ENCODE data around the gene ADAM23. TPM values are rescaled to one million over a fixed set of nuclear protein-coding genes. Genes with fewer than 3 reads are reported as not detected.

ADAM23 gene
- total RNA-seq, 1 experiment from 2014 or later: 24.6 TPM

DNA sequence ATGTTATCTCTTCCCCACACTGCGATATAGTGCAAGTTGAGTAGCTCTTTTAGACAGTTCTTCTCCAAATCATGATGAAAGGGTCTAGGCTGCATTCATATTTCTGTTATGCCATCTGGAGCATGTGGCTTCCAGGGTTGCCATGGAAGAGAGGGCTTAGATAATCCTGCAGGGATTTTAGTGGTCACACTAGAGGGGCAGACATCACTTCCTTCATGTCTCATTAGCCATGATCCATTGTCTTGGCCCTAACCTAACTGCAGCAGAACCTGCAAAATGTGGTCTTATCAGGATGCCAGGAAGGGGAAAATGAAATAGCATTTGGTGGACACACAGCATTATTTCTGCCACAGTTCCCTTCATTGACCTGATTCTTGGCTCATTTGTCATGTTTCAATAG lies 83.1 kb downstream of the ADAM23 start (continued):
- TF ChIP-seq, protein P1, sequence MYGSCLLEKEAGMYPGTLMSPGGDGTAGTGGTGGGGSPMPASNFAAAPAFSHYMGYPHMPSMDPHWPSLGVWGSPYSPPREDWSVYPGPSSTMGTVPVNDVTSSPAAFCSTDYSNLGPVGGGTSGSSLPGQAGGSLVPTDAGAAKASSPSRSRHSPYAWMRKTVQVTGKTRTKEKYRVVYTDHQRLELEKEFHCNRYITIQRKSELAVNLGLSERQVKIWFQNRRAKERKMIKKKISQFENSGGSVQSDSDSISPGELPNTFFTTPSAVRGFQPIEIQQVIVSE (CRISPR knock-in tag; IDR thresholded peaks at IDR 0.05; ENCODE audit: borderline replicate concordance): no peak
- TF ChIP-seq NR3C1 (CRISPR knock-in tag; conservative IDR thresholded peaks at IDR 0.05; ENCODE audit: low read depth): no peak
- TF ChIP-seq, protein P2, sequence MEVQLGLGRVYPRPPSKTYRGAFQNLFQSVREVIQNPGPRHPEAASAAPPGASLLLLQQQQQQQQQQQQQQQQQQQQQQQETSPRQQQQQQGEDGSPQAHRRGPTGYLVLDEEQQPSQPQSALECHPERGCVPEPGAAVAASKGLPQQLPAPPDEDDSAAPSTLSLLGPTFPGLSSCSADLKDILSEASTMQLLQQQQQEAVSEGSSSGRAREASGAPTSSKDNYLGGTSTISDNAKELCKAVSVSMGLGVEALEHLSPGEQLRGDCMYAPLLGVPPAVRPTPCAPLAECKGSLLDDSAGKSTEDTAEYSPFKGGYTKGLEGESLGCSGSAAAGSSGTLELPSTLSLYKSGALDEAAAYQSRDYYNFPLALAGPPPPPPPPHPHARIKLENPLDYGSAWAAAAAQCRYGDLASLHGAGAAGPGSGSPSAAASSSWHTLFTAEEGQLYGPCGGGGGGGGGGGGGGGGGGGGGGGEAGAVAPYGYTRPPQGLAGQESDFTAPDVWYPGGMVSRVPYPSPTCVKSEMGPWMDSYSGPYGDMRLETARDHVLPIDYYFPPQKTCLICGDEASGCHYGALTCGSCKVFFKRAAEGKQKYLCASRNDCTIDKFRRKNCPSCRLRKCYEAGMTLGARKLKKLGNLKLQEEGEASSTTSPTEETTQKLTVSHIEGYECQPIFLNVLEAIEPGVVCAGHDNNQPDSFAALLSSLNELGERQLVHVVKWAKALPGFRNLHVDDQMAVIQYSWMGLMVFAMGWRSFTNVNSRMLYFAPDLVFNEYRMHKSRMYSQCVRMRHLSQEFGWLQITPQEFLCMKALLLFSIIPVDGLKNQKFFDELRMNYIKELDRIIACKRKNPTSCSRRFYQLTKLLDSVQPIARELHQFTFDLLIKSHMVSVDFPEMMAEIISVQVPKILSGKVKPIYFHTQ (CRISPR knock-in tag; IDR thresholded peaks at IDR 0.05): no peak

- TF ChIP-seq TCF7 (CRISPR knock-in tag; IDR thresholded peaks at IDR 0.05; ENCODE audit: low read depth) (no peak), OVOL2 (CRISPR knock-in tag; IDR thresholded peaks at IDR 0.05; ENCODE audit: borderline replicate concordance) (no peak), HMGA2 (CRISPR knock-in tag; IDR thresholded peaks at IDR 0.05) (no peak), ZNF263 (CRISPR knock-in tag; IDR thresholded peaks at IDR 0.05; ENCODE audit: low read depth) (no peak), NFYB (CRISPR knock-in tag; conservative IDR thresholded peaks at IDR 0.05; ENCODE audit: low read depth) (no peak), PRDM15 (CRISPR knock-in tag; IDR thresholded peaks at IDR 0.05) (no peak), ATF2 (CRISPR knock-in tag; IDR thresholded peaks at IDR 0.05; ENCODE audit: borderline replicate concordance, low read depth) (no peak), ZNF121 (CRISPR knock-in tag; IDR thresholded peaks at IDR 0.05) (no peak)
- Mint-ChIP-seq H3K4me1 (peaks cover 20% of the 10 kb centered on the region), H3K9me3 (no peaks in the 10 kb centered on the region), H3K27ac (no peak overlapping the region), H3K4me3 (no peak overlapping the region), H3K36me3 (no peaks in the 10 kb centered on the region), H3K27me3 (ENCODE audit: low read depth) (no peaks in the 10 kb centered on the region)
- ChIA-PET POLR2A (no interaction called here), CTCF (no interaction called here)
- DNase-seq (ENCODE audit: low spot score): no peak
- ATAC-seq: no peak
Measured at GRCh38 chr2:206527153-206527552, 83.8 kb downstream of the ADAM23 start.

DNA sequence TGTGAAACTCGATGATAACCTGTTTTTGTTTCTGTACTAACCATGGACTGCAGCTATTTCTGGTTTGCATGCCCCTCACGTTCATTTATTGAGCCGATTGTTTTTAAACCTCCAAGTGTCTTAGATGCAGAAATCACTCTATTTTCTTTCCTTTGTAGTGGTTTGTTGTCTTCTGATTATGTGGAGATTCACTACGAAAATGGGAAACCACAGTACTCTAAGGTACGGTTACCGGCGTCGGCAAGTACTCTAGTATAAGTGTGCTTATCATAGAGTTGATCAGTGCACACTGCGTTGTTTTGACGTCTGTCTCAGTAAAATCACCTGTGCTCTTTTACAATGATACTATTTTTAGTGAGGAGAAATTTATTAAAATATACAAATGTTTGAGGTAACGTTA lies 87.4 kb downstream of the ADAM23 start:
- ChIA-PET CTCF (no interaction called here), POLR2A (no interaction called here)
- ATAC-seq (no peak), DNase-seq (ENCODE audit: low spot score) (no peak)
- H3K36me3 Mint-ChIP-seq: no peaks in the 10 kb centered on the region
- no peak overlapping the region for H3K4me3 Mint-ChIP-seq
- H3K27ac Mint-ChIP-seq: no peak overlapping the region
- no peaks in the 10 kb centered on the region for H3K9me3 Mint-ChIP-seq
- H3K4me1 Mint-ChIP-seq: peaks cover 20% of the 10 kb centered on the region
- H3K27me3 Mint-ChIP-seq (ENCODE audit: low read depth): no peaks in the 10 kb centered on the region
- no peak for TF ChIP-seq TEAD1 (CRISPR knock-in tag; IDR thresholded peaks at IDR 0.05)
- TF ChIP-seq ZNF263 (CRISPR knock-in tag; IDR thresholded peaks at IDR 0.05; ENCODE audit: low read depth): no peak
- TF ChIP-seq NR2C2 (CRISPR knock-in tag; IDR thresholded peaks at IDR 0.05): no peak
- TF ChIP-seq, protein P3, sequence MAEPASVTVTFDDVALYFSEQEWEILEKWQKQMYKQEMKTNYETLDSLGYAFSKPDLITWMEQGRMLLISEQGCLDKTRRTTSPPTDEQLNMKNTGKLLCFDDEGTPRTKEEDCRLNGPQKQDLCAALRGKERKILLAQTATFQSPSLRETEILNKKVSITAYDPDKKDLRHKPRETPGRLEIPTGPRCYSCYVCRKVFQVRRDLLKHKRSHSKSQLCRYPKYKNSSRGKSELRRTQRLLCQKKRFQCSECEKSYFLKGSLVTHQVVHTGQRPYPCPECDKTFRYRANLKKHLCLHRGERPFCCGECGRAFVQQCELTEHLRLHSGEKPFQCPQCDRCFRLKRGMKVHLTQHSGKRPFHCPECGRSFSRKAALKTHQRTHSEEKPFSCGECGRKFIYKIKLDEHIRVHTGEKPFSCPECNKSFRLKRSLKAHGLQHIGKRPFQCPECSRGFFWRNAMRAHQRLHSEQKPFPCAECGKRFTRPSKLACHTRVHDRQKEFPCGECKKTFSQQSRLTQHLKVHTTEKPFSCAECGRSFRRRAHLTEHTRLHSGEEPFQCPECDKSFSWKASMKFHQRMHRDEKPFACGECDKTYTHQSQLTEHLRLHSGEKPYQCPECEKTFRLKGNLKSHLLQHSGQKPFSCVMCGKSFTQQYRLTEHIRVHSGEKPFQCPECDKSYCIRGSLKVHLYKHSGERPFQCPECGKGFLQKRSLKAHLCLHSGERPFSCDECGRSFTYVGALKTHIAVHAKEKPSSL (CRISPR knock-in tag; conservative IDR thresholded peaks at IDR 0.05): no peak
- no peak for TF ChIP-seq E2F4 (CRISPR knock-in tag; IDR thresholded peaks at IDR 0.05; ENCODE audit: borderline replicate concordance, low read depth)
- TF ChIP-seq ZBTB21 (CRISPR knock-in tag; IDR thresholded peaks at IDR 0.05; ENCODE audit: borderline replicate concordance): no peak
- TF ChIP-seq SMAD3 (CRISPR knock-in tag; IDR thresholded peaks at IDR 0.05; ENCODE audit: borderline replicate concordance): no peak
- no peak for TF ChIP-seq FOXK1 (CRISPR knock-in tag; IDR thresholded peaks at IDR 0.05)
- no peak for TF ChIP-seq ZNF219 (CRISPR knock-in tag; IDR thresholded peaks at IDR 0.05; ENCODE audit: borderline replicate concordance)
- no peak for TF ChIP-seq TP53 (CRISPR knock-in tag; IDR thresholded peaks at IDR 0.05)
- TF ChIP-seq RORB (CRISPR knock-in tag; IDR thresholded peaks at IDR 0.05): no peak
- TF ChIP-seq, protein P4, sequence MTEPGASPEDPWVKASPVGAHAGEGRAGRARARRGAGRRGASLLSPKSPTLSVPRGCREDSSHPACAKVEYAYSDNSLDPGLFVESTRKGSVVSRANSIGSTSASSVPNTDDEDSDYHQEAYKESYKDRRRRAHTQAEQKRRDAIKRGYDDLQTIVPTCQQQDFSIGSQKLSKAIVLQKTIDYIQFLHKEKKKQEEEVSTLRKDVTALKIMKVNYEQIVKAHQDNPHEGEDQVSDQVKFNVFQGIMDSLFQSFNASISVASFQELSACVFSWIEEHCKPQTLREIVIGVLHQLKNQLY (CRISPR knock-in tag; IDR thresholded peaks at IDR 0.05): no peak

All from WTC11 (cell line).